H1 (cell line): ENCODE results near the gene TRMT61A. TPM values are rescaled to one million over a fixed set of nuclear protein-coding genes. Genes with fewer than 3 reads are reported as not detected.

ENCODE experiments used
- CTCF ChIA-PET: fragments of 300-600 bp; sonication (Branson Sonifier 250); formaldehyde crosslinking; loops from one replicate; lab custom pipeline; 2021; ENCODE audit not compliant: partially characterized antibody; lab: Charles Lee
- POLR2A ChIA-PET: fragments of 300-600 bp; sonication (Branson Sonifier 250); formaldehyde crosslinking; loops from one replicate; lab custom pipeline; 2021; ENCODE audit warnings: inconsistent platforms; ENCODE audit not compliant: partially characterized antibody; lab: Charles Lee
- DNase-seq, 2 experiments: peaks; one replicate each; pipeline versions ENCODE4 v3.0.0 to v3.0.0-alpha.2; 2010 to 2022; ENCODE audit warnings: low spot score in 2 of 2, low read depth in 1 of 2, mixed read lengths in 1 of 2
- FAIRE-seq: peaks from 2 replicates; lab custom pipeline; 2011; peaks lifted over from hg19 to GRCh38; lab: Jason Lieb, UNC
- H2AFZ ChIP-seq: 2 replicates; pipeline ENCODE4 v1.8.1; 2012; ENCODE audit warnings: low read length, inconsistent platforms
- H2AK5ac ChIP-seq: 2 replicates; pipeline ENCODE4 v1.6.1; 2013; ENCODE audit warnings: low read depth, low read length
- H2BK120ac ChIP-seq: replicated peaks from 2 replicates; pipeline ENCODE3; 2013; ENCODE audit warnings: low read depth, low read length, inconsistent platforms
- H2BK12ac ChIP-seq: 2 replicates; pipeline ENCODE4 v1.6.1; 2013; ENCODE audit warnings: low read depth, low read length
- H2BK15ac ChIP-seq: 2 replicates; pipeline ENCODE4 v1.6.1; 2013; ENCODE audit warnings: low read length
- H2BK20ac ChIP-seq: 2 replicates; pipeline ENCODE4 v1.6.1; 2013; ENCODE audit warnings: low read length
- H2BK5ac ChIP-seq: 2 replicates; pipeline ENCODE4 v1.6.1; 2013; ENCODE audit warnings: low read depth, low read length
- H3K14ac ChIP-seq: 2 replicates; pipeline ENCODE4 v1.6.1; 2013; ENCODE audit warnings: inconsistent platforms; ENCODE audit not compliant: insufficient read length
- H3K18ac ChIP-seq: 2 replicates; pipeline ENCODE4 v1.6.1; 2013; ENCODE audit warnings: low read length; ENCODE audit errors: extremely low read depth
- H3K23ac ChIP-seq: 2 replicates; pipeline ENCODE4 v1.6.1; 2013; ENCODE audit warnings: inconsistent platforms; ENCODE audit not compliant: insufficient read length
- H3K23me2 ChIP-seq: 2 replicates; pipeline ENCODE4 v1.6.1; 2013; ENCODE audit warnings: low read depth, low read length
- H3K27ac ChIP-seq: 2 replicates; pipeline ENCODE4 v1.6.1; 2011; ENCODE audit warnings: low read depth, low read length, inconsistent platforms
- H3K27me3 ChIP-seq, 4 experiments: replicated peaks in 1 of 4; 1 replicate in 1 of 4; 2 replicates in 3 of 4; pipeline versions ENCODE4 v1.6.1 to v1.8.1; 2011 to 2013; ENCODE audit warnings: low read length in 3 of 4, mild to moderate bottlenecking in 3 of 4, inconsistent platforms in 2 of 4, mixed read lengths in 2 of 4, moderate library complexity in 1 of 4; ENCODE audit not compliant: control insufficient read depth in 3 of 4, insufficient read depth in 3 of 4; ENCODE audit errors: extremely low read depth in 1 of 4
- H3K36me3 ChIP-seq, 4 experiments: 2 replicates each; pipeline versions ENCODE4 v1.6.1 to v1.8.1; 2011 to 2013; ENCODE audit warnings: mild to moderate bottlenecking in 4 of 4, low read length in 3 of 4, moderate library complexity in 2 of 4, control low read depth in 1 of 4, inconsistent platforms in 1 of 4; ENCODE audit not compliant: insufficient read depth in 4 of 4, control insufficient read depth in 2 of 4
- H3K4ac ChIP-seq: replicated peaks from 2 replicates; pipeline ENCODE3; 2013; ENCODE audit warnings: low read length, low read depth, mixed read lengths, inconsistent platforms; ENCODE audit not compliant: insufficient read length
- H3K4me1 ChIP-seq, 4 experiments: replicated peaks in 1 of 4; 1 replicate in 1 of 4; 2 replicates in 3 of 4; pipeline versions ENCODE4 v1.6.1 to v1.8.1; 2011 to 2013; ENCODE audit warnings: low read length in 3 of 4, inconsistent platforms in 2 of 4, mixed read lengths in 1 of 4; ENCODE audit not compliant: insufficient read depth in 4 of 4, control insufficient read depth in 3 of 4
- H3K4me2 ChIP-seq, 2 experiments: 2 replicates each; pipeline versions ENCODE4 v1.6.1 to v1.8.1; 2011 to 2013; ENCODE audit warnings: low read depth in 2 of 2, low read length in 2 of 2, control low read depth in 1 of 2, inconsistent platforms in 1 of 2, mild to moderate bottlenecking in 1 of 2; ENCODE audit not compliant: insufficient read depth in 1 of 2
- H3K4me3 ChIP-seq, 4 experiments: fragments of 200-600, 300-600 bp in 1 of 4; sonication (generic), shearing (Covaris generic), sonication (Bioruptor Twin) in 1 of 4; 2 replicates each; pipeline versions ENCODE4 v1.5.1 to v1.8.1; 2011 to 2016; ENCODE audit warnings: low read length in 4 of 4, low read depth in 3 of 4, control low read depth in 2 of 4, inconsistent platforms in 2 of 4, mild to moderate bottlenecking in 2 of 4, mixed read lengths in 1 of 4, moderate library complexity in 1 of 4; ENCODE audit not compliant: insufficient read depth in 2 of 4; ENCODE audit errors: extremely low read depth in 1 of 4
- H3K56ac ChIP-seq: replicated peaks from 2 replicates; pipeline ENCODE3; 2013; ENCODE audit warnings: low read depth, mild to moderate bottlenecking, mixed read lengths, low read length, inconsistent platforms; ENCODE audit not compliant: insufficient read length
- H3K79me1 ChIP-seq: 2 replicates; pipeline ENCODE4 v1.6.1; 2013; ENCODE audit warnings: low read depth, low read length, control low read depth
- H3K79me2 ChIP-seq, 2 experiments: 2 replicates each; pipeline versions ENCODE4 v1.6.1 to v1.8.1; 2012 to 2013; ENCODE audit warnings: low read length in 2 of 2, mild to moderate bottlenecking in 2 of 2, inconsistent platforms in 1 of 2; ENCODE audit not compliant: insufficient read depth in 2 of 2, control insufficient read depth in 1 of 2
- H3K9ac ChIP-seq, 4 experiments: replicated peaks in 1 of 4; 1 replicate in 1 of 4; 2 replicates in 3 of 4; pipeline versions ENCODE4 v1.6.1 to v1.8.1; 2011 to 2013; ENCODE audit warnings: low read depth in 3 of 4, low read length in 3 of 4, control low read depth in 2 of 4, mild to moderate bottlenecking in 2 of 4, moderate library complexity in 2 of 4, inconsistent platforms in 1 of 4; ENCODE audit errors: extremely low read depth in 1 of 4
- H3K9me3 ChIP-seq, 2 experiments: 2 replicates each; pipeline versions ENCODE4 v1.6.1 to v1.8.1; 2012 to 2013; ENCODE audit warnings: mild to moderate bottlenecking in 2 of 2, moderate library complexity in 2 of 2, control low read depth in 1 of 2, inconsistent platforms in 1 of 2, low read depth in 1 of 2, low read length in 1 of 2, mixed read lengths in 1 of 2; ENCODE audit not compliant: insufficient read depth in 2 of 2
- H4K20me1 ChIP-seq, 2 experiments: replicated peaks in 1 of 2; 2 replicates each; pipeline versions ENCODE3 to v1.8.1; 2011 to 2013; ENCODE audit warnings: inconsistent platforms in 2 of 2, low read length in 2 of 2, mild to moderate bottlenecking in 1 of 2; ENCODE audit not compliant: insufficient read depth in 2 of 2, control insufficient read depth in 1 of 2
- H4K5ac ChIP-seq: 2 replicates; pipeline ENCODE4 v1.6.1; 2013; ENCODE audit warnings: low read length, low read depth, mixed read lengths, inconsistent platforms; ENCODE audit not compliant: insufficient read length
- H4K8ac ChIP-seq: 2 replicates; pipeline ENCODE4 v1.8.0; 2013; ENCODE audit warnings: mild to moderate bottlenecking, moderate library complexity, low read length, inconsistent platforms; ENCODE audit not compliant: insufficient read depth; ENCODE audit errors: extremely low read depth
- H4K91ac ChIP-seq: replicated peaks from 2 replicates; pipeline ENCODE3; 2013; ENCODE audit warnings: low read length, mixed read lengths, inconsistent platforms; ENCODE audit not compliant: insufficient read length
- BACH1 ChIP-seq: IDR thresholded peaks from 2 replicates; pipeline ENCODE4 v1.6.1; 2012; ENCODE audit warnings: low read length, improper control_type of control experiment
- CHD2 ChIP-seq: IDR thresholded peaks from 2 replicates; pipeline ENCODE4 v1.6.1; 2012; ENCODE audit warnings: low read length, improper control_type of control experiment
- CTBP2 ChIP-seq: IDR thresholded peaks from 2 replicates; pipeline ENCODE4 v1.7.0; 2011; ENCODE audit warnings: borderline replicate concordance, mild to moderate bottlenecking, moderate library complexity, mixed read lengths, low read length; ENCODE audit not compliant: insufficient read depth, insufficient read length
- GABPA ChIP-seq: IDR thresholded peaks from 2 replicates; pipeline ENCODE4 v1.6.1; 2011; ENCODE audit warnings: mild to moderate bottlenecking, low read length, moderate library complexity, borderline replicate concordance; ENCODE audit not compliant: insufficient read depth
- PHF8 ChIP-seq: fragments of 200-600 bp; sonication (generic); conservative IDR thresholded peaks from 2 replicates; pipeline ENCODE4 v1.7.1; 2012; ENCODE audit warnings: low read depth, mild to moderate bottlenecking, inconsistent platforms, low read length, moderate library complexity
- POU5F1 ChIP-seq: IDR thresholded peaks from 2 replicates; pipeline ENCODE4 v1.6.1; 2011; ENCODE audit warnings: low read depth, mild to moderate bottlenecking, low read length, moderate library complexity
- RAD21 ChIP-seq, 2 experiments: IDR thresholded peaks in 1 of 2; conservative IDR thresholded peaks in 1 of 2; 2 replicates each; pipeline ENCODE4 v1.6.1; 2011; ENCODE audit warnings: low read depth in 2 of 2, low read length in 2 of 2, improper control_type of control experiment in 1 of 2, inconsistent platforms in 1 of 2, mild to moderate bottlenecking in 1 of 2, moderate library complexity in 1 of 2
- SAP30 ChIP-seq: fragments of 300-600 bp; sonication (generic); IDR thresholded peaks from 2 replicates; pipeline ENCODE4 v1.7.1; 2012; ENCODE audit warnings: low read length, moderate library complexity, mild to moderate bottlenecking, inconsistent platforms; ENCODE audit not compliant: insufficient read depth, insufficient replicate concordance
- SP4 ChIP-seq: IDR thresholded peaks from 2 replicates; pipeline ENCODE4 v1.6.1; 2012; ENCODE audit warnings: low read length, inconsistent platforms
- SRF ChIP-seq: IDR thresholded peaks from 2 replicates; pipeline ENCODE4 v1.6.1; 2011; ENCODE audit warnings: mild to moderate bottlenecking, low read depth, low read length, moderate library complexity
- TAF7 ChIP-seq: optimal IDR thresholded peaks from 2 replicates; pipeline ENCODE3; 2011; ENCODE audit warnings: low read depth, mild to moderate bottlenecking, inconsistent platforms, low read length, moderate library complexity, borderline replicate concordance
- WGBS, 2 experiments: shearing (Covaris generic) in 1 of 2; methylation state at CpG; one replicate each; pipeline versions ENCODE4 v1.1.6 to v1.1.7; 2013 to 2015; ENCODE audit warnings: low lambda C conversion rate in 2 of 2, mixed read lengths in 2 of 2, inconsistent platforms in 1 of 2, low coverage in 1 of 2, missing lambda C conversion rate in 1 of 2; ENCODE audit not compliant: insufficient replicate concordance in 2 of 2, insufficient coverage in 1 of 2, insufficient read length in 1 of 2; ENCODE audit errors: extremely low coverage in 1 of 2, missing lambda C conversion rate in 1 of 2; 5-methylcytosine and 5-hydroxymethylcytosine counted together
- polyA plus RNA-seq, 7 experiments: library from polyadenylated mRNA; depleted of rRNA in 3 of 7; stranded (reverse) in 5 of 7; unstranded in 2 of 7; fragments of >200 nt in 5 of 7; fragments of 200-250 nt in 2 of 7; gene quantifications; 1 replicate in 5 of 7; 2 replicates in 1 of 7; 4 replicates in 1 of 7; pipeline versions ENCODE4 v1.2.1 to v1.2.3, GENCODE V29; 2011 to 2013; ENCODE audit warnings: missing spikeins in 2 of 7, mixed read lengths in 2 of 7
- total RNA-seq: library from RNA; stranded (reverse); fragmentation: NEBNext Ultra II Directional; extraction: Animal tissue kit (Norgen Biotek cat#: 25700); gene quantifications from 2 replicates; pipeline ENCODE4 v1.2.1, GENCODE V29; 2021

Gene TRMT61A
- total and polyA plus RNA-seq, 2 of the 8 experiments (the other 6 are each of a cell fraction or from before 2014, with no cell fraction given): 15.8 to 19.0 TPM

DNA sequence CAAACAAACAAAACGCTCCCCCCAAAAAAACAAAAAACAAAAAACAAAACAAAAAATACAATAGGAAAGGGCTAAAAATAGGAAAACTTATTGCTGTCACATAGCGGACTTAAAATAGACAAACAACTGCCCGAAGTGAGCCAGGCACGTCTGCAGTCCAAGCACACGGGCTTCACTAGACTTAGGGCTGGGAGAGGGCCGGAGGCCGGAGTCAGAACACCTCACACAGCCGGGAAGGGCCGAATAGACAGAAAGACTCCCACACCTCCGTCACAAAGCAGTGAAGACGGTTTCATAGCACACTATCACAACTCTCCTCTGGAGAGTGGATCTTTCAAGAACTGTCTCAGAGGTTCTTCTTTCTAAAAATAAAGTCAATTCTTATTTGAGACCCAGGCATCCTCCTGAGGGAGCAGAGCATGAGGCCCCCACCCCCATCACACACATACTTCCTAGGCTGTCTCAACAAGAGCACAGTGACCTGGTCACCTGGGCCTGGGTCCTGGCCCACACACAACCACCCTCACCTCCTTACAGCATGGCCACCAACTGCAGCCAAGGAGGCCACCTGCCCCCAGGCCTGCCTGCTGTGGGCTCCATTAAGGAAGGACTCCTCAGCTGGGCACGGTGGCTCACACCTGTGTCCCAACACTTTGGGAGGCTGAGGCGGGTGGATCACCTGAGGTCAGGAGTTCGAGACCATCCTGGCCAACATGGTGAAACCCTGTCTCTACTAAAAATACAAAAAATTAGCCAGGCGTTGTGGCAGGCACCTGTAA is 26.8 kb downstream of the TRMT61A start:
- Histone ChIP-seq H2BK15ac (no peak overlapping the region), H2BK12ac (no peak overlapping the region), H3K36me3 (peaks cover 0 to 21% (median 12%) of the 10 kb centered on the region in 4 experiments; a peak in 7 of 8 replicates), H3K4ac (no peak overlapping the region), H3K4me3 (no peak overlapping the region), H3K79me2 (peaks cover 8 to 37% of the 10 kb centered on the region in 2 experiments), H4K91ac (no peak overlapping the region), H3K9ac (no peak overlapping the region), H2BK5ac (no peak overlapping the region), H3K14ac (no peak overlapping the region), H3K4me1 (no peaks in the 10 kb centered on the region), H3K23me2 (no peaks in the 10 kb centered on the region), H3K9me3 (no peaks in the 10 kb centered on the region), H3K79me1 (peaks cover 6% of the 10 kb centered on the region; the same call in 1 of the 2 replicates), H4K8ac (peak overlapping the region; percentile 71; the same call in 1 of the 2 replicates), H3K18ac (no peak overlapping the region), H4K20me1 (peaks cover 7 to 8% of the 10 kb centered on the region in 2 experiments), H2AK5ac (no peak overlapping the region), H3K23ac (no peak overlapping the region), H2BK120ac (no peak overlapping the region), H2BK20ac (no peak overlapping the region), H3K27ac (no peak overlapping the region), H3K56ac (no peak overlapping the region), H2AFZ (no peak overlapping the region), H4K5ac (no peak overlapping the region), H3K4me2 (no peak overlapping the region), H3K27me3 (no peaks in the 10 kb centered on the region)
- DNase-seq (no peak), FAIRE-seq (no peak)
- 92% methylated on average over 15 of the region's 15 CpGs; no CpG with 5 or more reads in 1 of the 2 experiments for WGBS, 2 experiments
- ChIA-PET CTCF (interaction anchor here (6.2 to 28.8 kb wide), 3 partner anchors 11 to 46 kb away, joined by 34 to 921 read pairs (median 230); partner anchors contain the start of genes CKB and TRMT61A), POLR2A (interaction anchor here (2.0 to 29.8 kb wide), 4 partner anchors 13 to 37 kb away, joined by 7 to 844 read pairs (median 18); partner anchors contain the start of genes CKB and TRMT61A)
- TF ChIP-seq CHD2: no peak
- TF ChIP-seq GABPA: no peak
- TF ChIP-seq SP4: no peak
- TF ChIP-seq BACH1: no peak
- TF ChIP-seq POU5F1: no peak
- TF ChIP-seq SAP30: no peak
- TF ChIP-seq RAD21 (IDR thresholded peaks at IDR 0.05 in 1 of 2, conservative IDR thresholded peaks at IDR 0.05 in 1 of 2; ENCODE audit: low read depth in 2 of 2, low read length in 2 of 2): no peak
- no peak for TF ChIP-seq PHF8
- no peak for TF ChIP-seq SRF
- no peak for TF ChIP-seq TAF7
- TF ChIP-seq CTBP2: no peak
